ENCODE results near the gene ANKRD16.

Gene ANKRD16

DNA sequence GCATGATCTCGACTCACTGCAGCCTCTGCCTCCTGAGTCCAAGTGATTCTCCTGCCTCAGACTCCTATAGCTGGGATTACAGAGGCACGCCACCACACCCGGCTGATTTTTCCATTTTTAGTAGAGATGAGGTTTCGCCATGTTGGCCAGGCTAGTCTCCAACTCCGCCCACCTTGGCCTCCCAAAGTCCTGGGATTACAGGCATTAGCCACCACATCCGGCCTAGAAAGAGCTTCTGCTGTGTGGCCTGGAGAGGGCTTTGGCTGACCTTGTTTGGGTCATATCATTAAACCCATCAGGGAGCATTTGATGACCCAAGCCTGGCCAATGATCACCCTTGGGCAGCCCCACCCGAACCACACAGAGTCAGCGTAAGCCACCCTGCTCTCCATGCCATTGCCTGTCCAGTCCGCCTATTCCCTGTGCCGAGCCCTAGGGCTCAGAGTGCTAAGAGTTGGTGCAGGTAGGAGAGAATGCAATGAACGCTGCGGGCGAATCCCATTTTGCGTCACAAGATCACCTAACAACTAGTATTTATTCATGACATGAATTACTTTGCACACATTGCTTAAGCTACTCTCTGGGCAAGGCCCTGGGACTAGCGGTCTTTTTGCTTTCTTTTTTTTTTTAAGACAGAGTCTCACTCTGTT, 54.1 kb downstream of the ANKRD16 start:
- TF ChIP-seq, protein P1, sequence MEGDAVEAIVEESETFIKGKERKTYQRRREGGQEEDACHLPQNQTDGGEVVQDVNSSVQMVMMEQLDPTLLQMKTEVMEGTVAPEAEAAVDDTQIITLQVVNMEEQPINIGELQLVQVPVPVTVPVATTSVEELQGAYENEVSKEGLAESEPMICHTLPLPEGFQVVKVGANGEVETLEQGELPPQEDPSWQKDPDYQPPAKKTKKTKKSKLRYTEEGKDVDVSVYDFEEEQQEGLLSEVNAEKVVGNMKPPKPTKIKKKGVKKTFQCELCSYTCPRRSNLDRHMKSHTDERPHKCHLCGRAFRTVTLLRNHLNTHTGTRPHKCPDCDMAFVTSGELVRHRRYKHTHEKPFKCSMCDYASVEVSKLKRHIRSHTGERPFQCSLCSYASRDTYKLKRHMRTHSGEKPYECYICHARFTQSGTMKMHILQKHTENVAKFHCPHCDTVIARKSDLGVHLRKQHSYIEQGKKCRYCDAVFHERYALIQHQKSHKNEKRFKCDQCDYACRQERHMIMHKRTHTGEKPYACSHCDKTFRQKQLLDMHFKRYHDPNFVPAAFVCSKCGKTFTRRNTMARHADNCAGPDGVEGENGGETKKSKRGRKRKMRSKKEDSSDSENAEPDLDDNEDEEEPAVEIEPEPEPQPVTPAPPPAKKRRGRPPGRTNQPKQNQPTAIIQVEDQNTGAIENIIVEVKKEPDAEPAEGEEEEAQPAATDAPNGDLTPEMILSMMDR (IDR thresholded peaks at IDR 0.05; ENCODE audit: insufficient read depth, low read length, poor library complexity, severe bottlenecking) = no peak
- TF ChIP-seq EZH2phosphoT487 (conservative IDR thresholded peaks at IDR 0.05; ENCODE audit: low read length) = no peak
- H3K4me3 ChIP-seq (ENCODE audit: insufficient read depth, low read length, poor library complexity, severe bottlenecking) = no peak overlapping the region
- H3K9ac ChIP-seq (ENCODE audit: low read length) = no peak overlapping the region
- H3K9me3 ChIP-seq (ENCODE audit: insufficient read depth, low read length) = no peaks in the 10 kb centered on the region
- no peak overlapping the region for H3K27ac ChIP-seq (ENCODE audit: low read depth, low read length)
- H3K79me2 ChIP-seq (ENCODE audit: insufficient read depth, low read length) = no peaks in the 10 kb centered on the region
- no peak overlapping the region for H3K4me2 ChIP-seq (ENCODE audit: low read depth, low read length, poor library complexity, severe bottlenecking)
- H3K9me2 ChIP-seq (replicated peaks; ENCODE audit: insufficient read depth, low read length) = no peaks in the 10 kb centered on the region
- no peaks in the 10 kb centered on the region for H4K20me1 ChIP-seq (ENCODE audit: low read depth, low read length)
- H3K27me3 ChIP-seq (ENCODE audit: low read length) = no peaks in the 10 kb centered on the region
- H3K36me3 ChIP-seq (ENCODE audit: low read length) = no peaks in the 10 kb centered on the region
- H2AFZ ChIP-seq (ENCODE audit: low read depth, low read length, severe bottlenecking) = no peak overlapping the region
- H3F3A ChIP-seq (ENCODE audit: insufficient read depth) = peaks cover 8% of the 10 kb centered on the region

DNA sequence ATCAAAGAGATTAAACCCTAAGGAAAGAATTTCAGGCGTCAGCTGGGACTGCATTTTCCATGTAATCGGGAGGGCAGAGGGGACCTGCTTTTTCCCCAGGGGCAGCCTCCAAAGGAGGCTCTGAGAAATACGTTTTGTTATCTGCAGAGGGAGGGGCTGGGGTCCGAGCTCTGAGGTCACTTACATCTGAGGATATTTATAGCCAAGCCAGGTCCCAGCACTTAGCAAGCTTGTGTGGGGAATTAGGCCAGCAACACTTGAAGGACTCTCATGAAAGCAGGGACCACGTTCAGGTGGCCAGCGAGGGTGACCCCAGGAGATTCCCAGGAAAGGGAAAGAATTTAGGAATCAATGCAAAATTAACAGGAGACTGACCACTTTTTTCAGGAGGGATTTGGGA, 55.9 kb downstream of the ANKRD16 start:
- no peak for TF ChIP-seq EZH2phosphoT487 (conservative IDR thresholded peaks at IDR 0.05; ENCODE audit: low read length)
- TF ChIP-seq, protein P1 (IDR thresholded peaks at IDR 0.05; ENCODE audit: insufficient read depth, low read length, poor library complexity, severe bottlenecking) = no peak

DNA sequence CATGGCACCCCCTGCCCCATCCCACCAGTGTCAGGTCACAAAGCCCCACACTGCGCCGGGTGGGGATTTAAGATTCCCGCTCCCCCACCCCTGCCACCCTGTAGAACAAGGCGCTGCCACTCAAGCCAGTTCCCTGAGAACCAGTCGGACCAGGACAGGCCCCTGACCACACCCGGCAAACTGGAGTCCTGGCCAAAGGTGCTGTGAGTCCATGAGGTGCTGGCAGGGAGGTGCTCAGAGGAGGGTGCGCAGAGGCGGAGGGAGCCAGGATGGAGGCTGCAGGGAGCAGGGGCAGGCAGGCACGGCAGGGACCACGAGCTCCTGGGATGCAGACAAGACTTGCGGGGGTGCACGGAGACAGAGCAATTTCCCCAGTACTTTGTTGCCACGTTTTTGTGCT, 56.7 kb downstream of the ANKRD16 start:
- Histone ChIP-seq H3K4me3 (ENCODE audit: insufficient read depth, low read length, poor library complexity, severe bottlenecking) (no peak overlapping the region), H3K9me2 (replicated peaks; ENCODE audit: insufficient read depth, low read length) (no peaks in the 10 kb centered on the region), H3K4me2 (ENCODE audit: low read depth, low read length, poor library complexity, severe bottlenecking) (no peak overlapping the region), H3F3A (ENCODE audit: insufficient read depth) (no peaks in the 10 kb centered on the region), H3K9me3 (ENCODE audit: insufficient read depth, low read length) (no peaks in the 10 kb centered on the region), H4K20me1 (ENCODE audit: low read depth, low read length) (no peaks in the 10 kb centered on the region), H3K27me3 (ENCODE audit: low read length) (no peaks in the 10 kb centered on the region), H3K79me2 (ENCODE audit: insufficient read depth, low read length) (no peaks in the 10 kb centered on the region), H3K9ac (ENCODE audit: low read length) (no peak overlapping the region), H3K36me3 (ENCODE audit: low read length) (no peaks in the 10 kb centered on the region), H3K27ac (ENCODE audit: low read depth, low read length) (no peak overlapping the region), H2AFZ (ENCODE audit: low read depth, low read length, severe bottlenecking) (no peak overlapping the region)
- TF ChIP-seq, protein P1 (IDR thresholded peaks at IDR 0.05; ENCODE audit: insufficient read depth, low read length, poor library complexity, severe bottlenecking) = no peak
- no peak for TF ChIP-seq EZH2phosphoT487 (conservative IDR thresholded peaks at IDR 0.05; ENCODE audit: low read length)

More for the DNA sequence above, 55.9 kb downstream of the ANKRD16 start:
- Histone ChIP-seq H3K4me2 (ENCODE audit: low read depth, low read length, poor library complexity, severe bottlenecking) (no peak overlapping the region), H3K27ac (ENCODE audit: low read depth, low read length) (no peak overlapping the region), H4K20me1 (ENCODE audit: low read depth, low read length) (no peaks in the 10 kb centered on the region), H3K36me3 (ENCODE audit: low read length) (no peaks in the 10 kb centered on the region), H3K9me2 (replicated peaks; ENCODE audit: insufficient read depth, low read length) (no peaks in the 10 kb centered on the region), H2AFZ (ENCODE audit: low read depth, low read length, severe bottlenecking) (no peak overlapping the region), H3K9ac (ENCODE audit: low read length) (no peak overlapping the region), H3K27me3 (ENCODE audit: low read length) (no peaks in the 10 kb centered on the region), H3K9me3 (ENCODE audit: insufficient read depth, low read length) (no peaks in the 10 kb centered on the region), H3F3A (ENCODE audit: insufficient read depth) (no peaks in the 10 kb centered on the region), H3K4me3 (ENCODE audit: insufficient read depth, low read length, poor library complexity, severe bottlenecking) (no peak overlapping the region), H3K79me2 (ENCODE audit: insufficient read depth, low read length) (no peaks in the 10 kb centered on the region)
